Mammary epithelial cell (primary cell): ENCODE data around the gene SYT15.

Experiments
- EZH2 ChIP-seq: IDR thresholded peaks from 2 replicates; pipeline ENCODE4 v1.6.1; 2012; ENCODE audit warnings: low read length, inconsistent platforms, borderline replicate concordance
- TF ChIP-seq, protein P1 (sequence below), 2 donors: IDR thresholded peaks in 1 of 2; conservative IDR thresholded peaks in 1 of 2; 2 replicates each; pipeline ENCODE4 v1.5.1; 2011 to 2012; ENCODE audit warnings: inconsistent platforms in 2 of 2, low read length in 2 of 2, mild to moderate bottlenecking in 2 of 2, control low read depth in 1 of 2, low read depth in 1 of 2; ENCODE audit not compliant: insufficient read depth in 1 of 2; ENCODE audit errors: extremely low read depth in 1 of 2

DNA sequence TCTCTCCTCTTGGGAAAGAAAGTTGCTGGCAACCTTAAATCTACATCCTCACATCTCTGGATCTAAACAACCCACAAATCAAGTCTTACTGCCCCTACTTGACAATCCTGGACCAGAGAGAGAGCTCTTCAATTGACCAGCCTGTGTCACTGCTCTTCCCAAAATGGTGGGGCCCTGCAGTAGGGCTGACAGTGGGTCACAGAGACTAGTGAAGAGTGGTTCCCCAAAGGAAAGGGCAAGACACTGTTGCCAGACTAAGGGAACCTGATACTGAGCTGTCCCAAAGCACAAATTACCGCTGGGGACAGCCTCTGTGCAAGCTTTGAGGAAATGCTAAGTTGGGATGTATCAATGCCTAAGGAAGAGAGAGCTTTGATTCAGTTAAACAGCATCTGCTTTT, 18.0 kb upstream of the SYT15 start:
- TF ChIP-seq EZH2 = no peak
- TF ChIP-seq, protein P1, sequence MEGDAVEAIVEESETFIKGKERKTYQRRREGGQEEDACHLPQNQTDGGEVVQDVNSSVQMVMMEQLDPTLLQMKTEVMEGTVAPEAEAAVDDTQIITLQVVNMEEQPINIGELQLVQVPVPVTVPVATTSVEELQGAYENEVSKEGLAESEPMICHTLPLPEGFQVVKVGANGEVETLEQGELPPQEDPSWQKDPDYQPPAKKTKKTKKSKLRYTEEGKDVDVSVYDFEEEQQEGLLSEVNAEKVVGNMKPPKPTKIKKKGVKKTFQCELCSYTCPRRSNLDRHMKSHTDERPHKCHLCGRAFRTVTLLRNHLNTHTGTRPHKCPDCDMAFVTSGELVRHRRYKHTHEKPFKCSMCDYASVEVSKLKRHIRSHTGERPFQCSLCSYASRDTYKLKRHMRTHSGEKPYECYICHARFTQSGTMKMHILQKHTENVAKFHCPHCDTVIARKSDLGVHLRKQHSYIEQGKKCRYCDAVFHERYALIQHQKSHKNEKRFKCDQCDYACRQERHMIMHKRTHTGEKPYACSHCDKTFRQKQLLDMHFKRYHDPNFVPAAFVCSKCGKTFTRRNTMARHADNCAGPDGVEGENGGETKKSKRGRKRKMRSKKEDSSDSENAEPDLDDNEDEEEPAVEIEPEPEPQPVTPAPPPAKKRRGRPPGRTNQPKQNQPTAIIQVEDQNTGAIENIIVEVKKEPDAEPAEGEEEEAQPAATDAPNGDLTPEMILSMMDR (conservative IDR thresholded peaks at IDR 0.05 in 1 of 2, IDR thresholded peaks at IDR 0.05 in 1 of 2; ENCODE audit: extremely low read depth in 1 of 2, insufficient read depth in 1 of 2, low read depth in 1 of 2, low read length in 2 of 2) = no peak
